Glutamatergic neuron (in vitro differentiated cells): Measurements from ENCODE around the gene GLI3. TPM values are rescaled to one million over a fixed set of nuclear protein-coding genes. Genes with fewer than 3 reads are reported as not detected.
A peak's percentile ranks its signal among the peaks of the same experiment; 100 is the strongest.

Source experiments
- DNase-seq: peaks from one replicate; pipeline ENCODE4 v3.0.0; 2022
- H3K27ac Mint-ChIP-seq: one replicate; pipeline ENCODE4 v1.8.0; 2020; ENCODE audit warnings: mild to moderate bottlenecking, mixed read lengths, inconsistent platforms; ENCODE audit not compliant: unreplicated experiment
- H3K27me3 Mint-ChIP-seq: one replicate; pipeline ENCODE4 v1.8.0; 2020; ENCODE audit warnings: mild to moderate bottlenecking, moderate library complexity, mixed read lengths, inconsistent platforms; ENCODE audit not compliant: unreplicated experiment
- H3K36me3 Mint-ChIP-seq: one replicate; pipeline ENCODE4 v1.8.0; 2020; ENCODE audit warnings: mild to moderate bottlenecking, mixed read lengths, inconsistent platforms; ENCODE audit not compliant: unreplicated experiment
- H3K4me1 Mint-ChIP-seq: one replicate; pipeline ENCODE4 v1.8.0; 2020; ENCODE audit warnings: mild to moderate bottlenecking, low read depth, mixed read lengths, inconsistent platforms; ENCODE audit not compliant: unreplicated experiment
- H3K4me3 Mint-ChIP-seq: one replicate; pipeline ENCODE4 v1.8.0; 2020; ENCODE audit warnings: mild to moderate bottlenecking, mixed read lengths, inconsistent platforms; ENCODE audit not compliant: unreplicated experiment
- H3K9me3 Mint-ChIP-seq: one replicate; pipeline ENCODE4 v1.8.0; 2020; ENCODE audit warnings: mild to moderate bottlenecking, moderate library complexity, mixed read lengths, inconsistent platforms; ENCODE audit not compliant: unreplicated experiment
- CTCF ChIP-seq: fragments of 200-600 bp; sonication (generic); IDR thresholded peaks from one replicate; pipeline ENCODE4 v1.5.0; 2021; ENCODE audit not compliant: partially characterized antibody, unreplicated experiment
- total RNA-seq: library from RNA; stranded (reverse); fragmentation: NEBNext Ultra II Directional; extraction: Animal tissue kit (Norgen Biotek cat#: 25700); gene quantifications from one replicate; pipeline ENCODE4 v1.2.1, GENCODE V29; 2021; ENCODE audit not compliant: unreplicated experiment

Gene GLI3
- total RNA-seq, 1 donor from 2014 or later = 2.9 TPM

- H3K27me3 Mint-ChIP-seq = no peaks in the 10 kb centered on the region
- TF ChIP-seq CTCF = no peak
- H3K4me3 Mint-ChIP-seq = no peak overlapping the region
- H3K9me3 Mint-ChIP-seq = no peaks in the 10 kb centered on the region
- H3K4me1 Mint-ChIP-seq = peaks cover 17% of the 10 kb centered on the region
- DNase-seq = no peak
- no peak overlapping the region for H3K27ac Mint-ChIP-seq
- no peaks in the 10 kb centered on the region for H3K36me3 Mint-ChIP-seq
Measured at GRCh38 chr7:42106562-42106961, 130.4 kb downstream of the GLI3 start.

GRCh38 chr7:42105554-42106358 is 131.3 kb downstream of the GLI3 start:
- no peak overlapping the region for H3K27ac Mint-ChIP-seq
- TF ChIP-seq CTCF = no peak
- peak; percentile 35 for DNase-seq
- H3K9me3 Mint-ChIP-seq = no peaks in the 10 kb centered on the region
- no peaks in the 10 kb centered on the region for H3K36me3 Mint-ChIP-seq
- H3K27me3 Mint-ChIP-seq = no peaks in the 10 kb centered on the region
- peaks cover 17% of the 10 kb centered on the region for H3K4me1 Mint-ChIP-seq
- no peak overlapping the region for H3K4me3 Mint-ChIP-seq

- H3K4me1 Mint-ChIP-seq = peaks cover 19% of the 10 kb centered on the region
- no peak overlapping the region for H3K27ac Mint-ChIP-seq
- no peaks in the 10 kb centered on the region for H3K27me3 Mint-ChIP-seq
- no peak overlapping the region for H3K4me3 Mint-ChIP-seq
- H3K9me3 Mint-ChIP-seq = no peaks in the 10 kb centered on the region
- DNase-seq = no peak
- no peak for TF ChIP-seq CTCF
- no peaks in the 10 kb centered on the region for H3K36me3 Mint-ChIP-seq
Measured at GRCh38 chr7:42104694-42105093, 132.3 kb downstream of the GLI3 start.

- TF ChIP-seq CTCF = no peak
- no peaks in the 10 kb centered on the region for H3K27me3 Mint-ChIP-seq
- no peaks in the 10 kb centered on the region for H3K36me3 Mint-ChIP-seq
- H3K4me3 Mint-ChIP-seq = no peak overlapping the region
- no peak for DNase-seq
- peaks cover 19% of the 10 kb centered on the region for H3K4me1 Mint-ChIP-seq
- H3K9me3 Mint-ChIP-seq = no peaks in the 10 kb centered on the region
- H3K27ac Mint-ChIP-seq = no peak overlapping the region
Measured at GRCh38 chr7:42104231-42104630, 132.8 kb downstream of the GLI3 start.

GRCh38 chr7:42103456-42103855 is 133.6 kb downstream of the GLI3 start:
- Mint-ChIP-seq H3K4me1 (peaks cover 22% of the 10 kb centered on the region), H3K36me3 (no peaks in the 10 kb centered on the region), H3K27ac (no peak overlapping the region), H3K27me3 (no peaks in the 10 kb centered on the region), H3K4me3 (no peak overlapping the region), H3K9me3 (no peaks in the 10 kb centered on the region)
- TF ChIP-seq CTCF = no peak
- no peak for DNase-seq
